B cell (primary cell): Measurements from ENCODE around the gene OR52E1. TPM values are rescaled to one million over a fixed set of nuclear protein-coding genes. Genes with fewer than 3 reads are reported as not detected.
"Not testable (repeated sequence)": the region's sequence is repeated elsewhere in the genome, so short reads cannot be mapped to it uniquely, and the experiment has no call there.

Experiments
- ATAC-seq: fragments of 200-7000 bp; cut with Tn5 transposase; one replicate; pipeline ENCODE4 v1.10.0; 2021; ENCODE audit warnings: low read depth, mild to moderate bottlenecking, moderate number of reproducible peaks, moderate library complexity
- CTCF ChIA-PET: fragments of 350-600 bp; sonication (Branson Sonifier 250); formaldehyde crosslinking; loops from one replicate; lab custom pipeline; 2021; ENCODE audit warnings: antibody characterized with exemption, inconsistent platforms; lab: Charles Lee
- POLR2A ChIA-PET: fragments of 350-600 bp; sonication (Branson Sonifier 250); formaldehyde crosslinking; loops from one replicate; lab custom pipeline; 2021; ENCODE audit warnings: antibody characterized with exemption; lab: Charles Lee
- DNase-seq: peaks from one replicate; pipeline ENCODE4 v3.0.0; 2013
- H2AFZ ChIP-seq: 2 replicates; pipeline ENCODE4 v1.6.1; 2012; ENCODE audit warnings: mild to moderate bottlenecking, low read depth, low read length; ENCODE audit not compliant: insufficient read depth, poor library complexity, severe bottlenecking
- H3K27ac ChIP-seq, 2 donors: 1 replicate in 1 of 2; 2 replicates in 1 of 2; pipeline ENCODE4 v1.5.1; 2012 to 2013; ENCODE audit warnings: low read length in 2 of 2, mild to moderate bottlenecking in 2 of 2, moderate library complexity in 1 of 2
- H3K27me3 ChIP-seq, 4 experiments: fragments of 200-600 bp in 1 of 4; sonication (generic) in 1 of 4; replicated peaks in 1 of 4; 1 replicate in 2 of 4; 2 replicates in 2 of 4; pipeline versions ENCODE4 v1.6.1 to v1.7.0; 2013 to 2016; ENCODE audit warnings: low read length in 3 of 4, mild to moderate bottlenecking in 2 of 4, mixed read lengths in 1 of 4, moderate library complexity in 1 of 4; ENCODE audit not compliant: insufficient read depth in 4 of 4, control insufficient read depth in 3 of 4; ENCODE audit errors: control extremely low read depth in 1 of 4
- H3K36me3 ChIP-seq, 2 experiments: replicated peaks in 1 of 2; 1 replicate in 1 of 2; 2 replicates in 1 of 2; pipeline versions ENCODE4 v1.6.1 to v1.7.1; 2013; ENCODE audit warnings: low read length in 1 of 2; ENCODE audit not compliant: insufficient read depth in 2 of 2, control insufficient read depth in 1 of 2; ENCODE audit errors: control extremely low read depth in 1 of 2, extremely low read depth in 1 of 2
- H3K4me1 ChIP-seq, 2 donors: fragments of 200-600 bp in 1 of 2; sonication (generic) in 1 of 2; 1 replicate in 1 of 2; 2 replicates in 1 of 2; pipeline versions ENCODE4 v1.5.1 to v1.6.1; 2013 to 2017; ENCODE audit warnings: low read length in 2 of 2; ENCODE audit not compliant: control insufficient read depth in 2 of 2, insufficient read depth in 2 of 2
- H3K4me2 ChIP-seq: replicated peaks from 2 replicates; pipeline ENCODE3; 2012; ENCODE audit warnings: mild to moderate bottlenecking, low read depth, low read length; ENCODE audit not compliant: poor library complexity, severe bottlenecking
- H3K4me3 ChIP-seq, 5 experiments: fragments of 200-600 bp in 1 of 5; sonication (generic) in 1 of 5; 1 replicate in 3 of 5; 2 replicates in 2 of 5; pipeline versions ENCODE4 v1.5.1 to v1.7.0; 2011 to 2016; ENCODE audit warnings: low read length in 4 of 5, mild to moderate bottlenecking in 4 of 5, low read depth in 2 of 5, control low read depth in 1 of 5, moderate library complexity in 1 of 5; ENCODE audit not compliant: insufficient read depth in 1 of 5; ENCODE audit errors: control extremely low read depth in 1 of 5, extremely low read depth in 1 of 5
- H3K79me2 ChIP-seq: fragments of 200-600 bp; sonication (generic); one replicate; pipeline ENCODE4 v1.6.0; 2016; ENCODE audit warnings: low read length; ENCODE audit not compliant: control insufficient read depth, insufficient read depth
- H3K9ac ChIP-seq: fragments of 200-600 bp; sonication (generic); 2 replicates; pipeline ENCODE4 v1.6.1; 2017; ENCODE audit warnings: mild to moderate bottlenecking, low read length, moderate library complexity
- H3K9me3 ChIP-seq, 3 donors: one replicate each; pipeline versions ENCODE4 v1.6.1 to v1.7.1; 2013; ENCODE audit warnings: low read length in 2 of 3; ENCODE audit not compliant: control insufficient read depth in 2 of 3, insufficient read depth in 1 of 3; ENCODE audit errors: control extremely low read depth in 1 of 3
- H4K20me1 ChIP-seq: 2 replicates; pipeline ENCODE4 v1.6.0; 2012; ENCODE audit warnings: mild to moderate bottlenecking, low read length; ENCODE audit not compliant: insufficient read depth, control insufficient read depth, poor library complexity, severe bottlenecking
- H3K27ac Mint-ChIP-seq: one replicate; pipeline ENCODE4 v1.8.0; 2021; ENCODE audit warnings: mixed read lengths
- H3K27me3 Mint-ChIP-seq: one replicate; pipeline ENCODE4 v1.8.0; 2021; ENCODE audit warnings: mixed read lengths
- H3K4me1 Mint-ChIP-seq: one replicate; pipeline ENCODE4 v1.8.0; 2021; ENCODE audit warnings: mixed read lengths
- H3K4me3 Mint-ChIP-seq: one replicate; pipeline ENCODE4 v1.8.0; 2021; ENCODE audit warnings: mixed read lengths
- H3K9me3 Mint-ChIP-seq: one replicate; pipeline ENCODE4 v1.8.0; 2022; ENCODE audit warnings: mixed read lengths; ENCODE audit not compliant: insufficient read depth
- EZH2 ChIP-seq: IDR thresholded peaks from 2 replicates; pipeline ENCODE4 v1.6.1; 2012; ENCODE audit warnings: borderline replicate concordance, low read depth, mild to moderate bottlenecking, moderate library complexity, low read length; ENCODE audit not compliant: insufficient read depth, poor library complexity, severe bottlenecking
- WGBS: methylation state at CpG from one replicate; pipeline ENCODE4 v1.1.5; 2013; ENCODE audit warnings: missing lambda C conversion rate; ENCODE audit not compliant: insufficient coverage; 5-methylcytosine and 5-hydroxymethylcytosine counted together
- intact Hi-C: fragments of 100-400 bp; cut with micrococcal nuclease; formaldehyde crosslinking; loops from one replicate; pipeline ENCODE4 v1.10.0; 2022
- polyA plus RNA-seq: library from polyadenylated mRNA; depleted of rRNA; stranded (reverse); fragments of >200 nt; gene quantifications from 2 replicates; pipeline ENCODE4 v1.2.3, GENCODE V29; 2012
- total RNA-seq, 2 donors: library from RNA; stranded (reverse); fragments of 120-200 nt in 1 of 2; gene quantifications; 1 replicate in 1 of 2; 2 replicates in 1 of 2; pipeline versions ENCODE4 v1.2.3 to v1.2.4, GENCODE V29; 2013 to 2022
- TF ChIP-seq, protein P1 (sequence below): fragments of 200-600 bp; IDR thresholded peaks from one replicate; pipeline ENCODE4 v1.8.0; 2022; ENCODE audit warnings: antibody characterized with exemption, mild to moderate bottlenecking

Gene OR52E1
- total and polyA plus RNA-seq, 2 donors (not counting 1 experiment from before 2014, with no cell fraction given): not detected

DNA sequence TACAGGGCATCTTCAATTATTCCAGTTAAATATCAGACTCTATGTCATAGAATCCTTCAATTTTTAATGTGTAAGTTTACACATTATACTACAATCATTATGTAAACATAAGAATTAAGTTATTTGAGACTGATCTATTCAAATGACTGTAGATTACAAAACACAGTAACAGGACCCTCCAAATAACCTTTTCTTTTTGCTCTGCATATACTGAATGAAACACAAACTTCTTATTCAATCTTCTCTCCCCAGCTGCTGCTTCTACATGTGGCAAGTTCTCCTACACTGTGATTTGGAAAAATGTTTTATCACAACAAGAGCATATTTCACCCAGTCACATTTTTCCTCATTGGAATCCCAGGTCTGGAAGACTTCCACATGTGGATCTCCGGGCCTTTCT lies 23.1 kb upstream of the OR52E1 start, which contains the start of gene OR52J3:
OR52J3 (plus strand) TSS at position 301 of the 400 bp plus-strand sequence; CDS start at position 301, 0 bp downstream.
- Histone ChIP-seq H3K36me3 (no peaks in the 10 kb centered on the region), H3K27me3 (no peaks in the 10 kb centered on the region), H3K9me3 (peaks cover 0 to 1% (median 0%) of the 10 kb centered on the region in 3 donors), H2AFZ (no peak within 1 kb of the TSS), H3K4me2 (no peak within 1 kb of the TSS), H3K27ac (no peak within 1 kb of the TSS), H3K4me3 (no peak within 1 kb of the TSS), H3K79me2 (no peaks in the 10 kb centered on the region), H3K4me1 (no peaks in the 10 kb centered on the region), H4K20me1 (no peaks in the 10 kb centered on the region), H3K9ac (no peak within 1 kb of the TSS)
- Mint-ChIP-seq H3K4me3 (no peak within 1 kb of the TSS), H3K27ac (no peak within 1 kb of the TSS), H3K27me3 (no peaks in the 10 kb centered on the region), H3K4me1 (no peaks in the 10 kb centered on the region), H3K9me3 (no peaks in the 10 kb centered on the region)
- ATAC-seq (no peak), DNase-seq (no peak)
- ChIA-PET CTCF (no interaction called here), POLR2A (no interaction called here)
- intact Hi-C loops: no loop called here
- no peak for TF ChIP-seq EZH2
- TF ChIP-seq, protein P1, sequence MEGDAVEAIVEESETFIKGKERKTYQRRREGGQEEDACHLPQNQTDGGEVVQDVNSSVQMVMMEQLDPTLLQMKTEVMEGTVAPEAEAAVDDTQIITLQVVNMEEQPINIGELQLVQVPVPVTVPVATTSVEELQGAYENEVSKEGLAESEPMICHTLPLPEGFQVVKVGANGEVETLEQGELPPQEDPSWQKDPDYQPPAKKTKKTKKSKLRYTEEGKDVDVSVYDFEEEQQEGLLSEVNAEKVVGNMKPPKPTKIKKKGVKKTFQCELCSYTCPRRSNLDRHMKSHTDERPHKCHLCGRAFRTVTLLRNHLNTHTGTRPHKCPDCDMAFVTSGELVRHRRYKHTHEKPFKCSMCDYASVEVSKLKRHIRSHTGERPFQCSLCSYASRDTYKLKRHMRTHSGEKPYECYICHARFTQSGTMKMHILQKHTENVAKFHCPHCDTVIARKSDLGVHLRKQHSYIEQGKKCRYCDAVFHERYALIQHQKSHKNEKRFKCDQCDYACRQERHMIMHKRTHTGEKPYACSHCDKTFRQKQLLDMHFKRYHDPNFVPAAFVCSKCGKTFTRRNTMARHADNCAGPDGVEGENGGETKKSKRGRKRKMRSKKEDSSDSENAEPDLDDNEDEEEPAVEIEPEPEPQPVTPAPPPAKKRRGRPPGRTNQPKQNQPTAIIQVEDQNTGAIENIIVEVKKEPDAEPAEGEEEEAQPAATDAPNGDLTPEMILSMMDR: no peak
- WGBS: 90% methylated on average over 1 of the region's 1 CpG

DNA sequence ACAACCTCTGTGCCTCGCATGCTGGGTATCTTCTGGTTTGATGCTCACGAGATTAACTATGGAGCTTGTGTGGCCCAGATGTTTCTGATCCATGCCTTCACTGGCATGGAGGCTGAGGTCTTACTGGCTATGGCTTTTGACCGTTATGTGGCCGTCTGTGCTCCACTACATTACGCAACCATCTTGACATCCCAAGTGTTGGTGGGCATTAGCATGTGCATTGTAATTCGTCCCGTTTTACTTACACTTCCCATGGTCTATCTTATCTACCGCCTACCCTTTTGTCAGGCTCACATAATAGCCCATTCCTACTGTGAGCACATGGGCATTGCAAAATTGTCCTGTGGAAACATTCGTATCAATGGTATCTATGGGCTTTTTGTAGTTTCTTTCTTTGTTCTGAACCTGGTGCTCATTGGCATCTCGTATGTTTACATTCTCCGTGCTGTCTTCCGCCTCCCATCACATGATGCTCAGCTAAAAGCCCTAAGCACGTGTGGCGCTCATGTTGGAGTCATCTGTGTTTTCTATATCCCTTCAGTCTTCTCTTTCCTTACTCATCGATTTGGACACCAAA lies 22.5 kb upstream of the OR52E1 start:
- no peaks in the 10 kb centered on the region for H3K36me3 ChIP-seq
- Mint-ChIP-seq H3K9me3 (no peaks in the 10 kb centered on the region), H3K4me3 (no peak overlapping the region), H3K27me3 (no peaks in the 10 kb centered on the region), H3K27ac (no peak overlapping the region), H3K4me1 (no peaks in the 10 kb centered on the region)
- no peak overlapping the region for H3K9ac ChIP-seq
- DNase-seq: no peak
- no peaks in the 10 kb centered on the region for H3K79me2 ChIP-seq
- intact Hi-C loops: no loop called here
- H2AFZ ChIP-seq: no peak overlapping the region
- H3K27me3 ChIP-seq: no peaks in the 10 kb centered on the region
- POLR2A ChIA-PET: no interaction called here
- CTCF ChIA-PET: no interaction called here
- no peak overlapping the region for H3K4me2 ChIP-seq
- 91% methylated on average over 12 of the region's 15 CpGs for WGBS
- no peak for ATAC-seq
- H4K20me1 ChIP-seq: no peaks in the 10 kb centered on the region
- H3K27ac ChIP-seq: no peak overlapping the region
- H3K4me1 ChIP-seq: no peaks in the 10 kb centered on the region
- peaks cover 0 to 1% (median 0%) of the 10 kb centered on the region in 3 donors for H3K9me3 ChIP-seq
- TF ChIP-seq, protein P1: no peak
- TF ChIP-seq EZH2: no peak
- no peak overlapping the region for H3K4me3 ChIP-seq

DNA sequence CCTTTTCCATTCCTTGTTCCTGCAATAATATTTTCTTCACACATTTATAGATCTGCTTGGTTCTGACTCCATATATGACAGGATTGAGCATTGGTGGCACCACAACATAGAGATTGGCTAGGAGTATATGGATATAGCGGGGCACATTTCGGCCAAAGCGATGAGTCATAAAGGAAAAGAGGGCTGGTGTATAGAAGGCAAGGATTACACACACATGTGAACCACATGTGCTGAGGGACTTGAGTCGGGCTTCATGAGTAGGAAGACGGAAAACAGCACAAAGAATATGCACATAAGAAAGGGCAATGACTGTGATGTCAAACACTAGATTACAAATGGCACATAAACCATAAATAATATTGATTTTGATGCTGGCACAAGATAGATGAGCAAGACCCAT lies 10.7 kb upstream of the OR52E1 start:
- H2AFZ ChIP-seq, CTCF ChIA-PET, H3K4me2 ChIP-seq, H3K4me1 ChIP-seq, H3K4me3 ChIP-seq, POLR2A ChIA-PET, H3K27ac Mint-ChIP-seq, H4K20me1 ChIP-seq, H3K79me2 ChIP-seq, H3K4me3 Mint-ChIP-seq, H3K27me3 ChIP-seq, H3K9me3 ChIP-seq, H3K27ac ChIP-seq, H3K36me3 ChIP-seq, H3K9me3 Mint-ChIP-seq, H3K27me3 Mint-ChIP-seq, ATAC-seq, intact Hi-C loops, DNase-seq, H3K4me1 Mint-ChIP-seq, H3K9ac ChIP-seq: not testable (repeated sequence)
- WGBS: no CpG with 5 or more reads among the region's 5 CpGs
